Measurements from ENCODE around the gene PTPN4.

- TF ChIP-seq GABPA (IDR thresholded peaks at IDR 0.05; ENCODE audit: borderline replicate concordance, insufficient read depth, low read length) (no peak), CTCF (IDR thresholded peaks at IDR 0.05; ENCODE audit: control extremely low read depth in 1 of 3, insufficient read depth in 1 of 3, low read depth in 1 of 3, low read length in 3 of 3) (peak; percentile 25 to 76 (median 71)), USF2 (IDR thresholded peaks at IDR 0.05; ENCODE audit: low read length) (no peak), CHD2 (IDR thresholded peaks at IDR 0.05; ENCODE audit: low read length) (no peak), POLR2AphosphoS5 (IDR thresholded peaks at IDR 0.05; ENCODE audit: low read depth, low read length) (no peak), TBP (IDR thresholded peaks at IDR 0.05; ENCODE audit: low read depth, low read length) (no peak), POLR2A (IDR thresholded peaks at IDR 0.05; ENCODE audit: control extremely low read depth in 1 of 2, low read depth in 2 of 2, low read length in 2 of 2) (no peak), EZH2 (IDR thresholded peaks at IDR 0.05; ENCODE audit: low read depth, low read length, severe bottlenecking) (no peak)
These were observed 6.4 kb upstream of the PTPN4 start for GRCh38 chr2:119753041-119753929.

All from H1 (cell line).